Fibroblast of skin of right biceps (primary cell): ENCODE measurements around the gene CBS.
"Not testable (repeated sequence)": the region's sequence is repeated elsewhere in the genome, so short reads cannot be mapped to it uniquely, and the experiment has no call there.

Experiments used
- DNase-seq: peaks from one replicate; pipeline ENCODE4 v3.0.0-alpha.2; 2013

The CBS gene

GRCh38 chr21:43023175-43023574 lies 52.5 kb downstream of the CBS start:
- no peak for DNase-seq

- no peak for DNase-seq
Observed at GRCh38 chr21:43021756-43022600, 53.7 kb downstream of the CBS start.

GRCh38 chr21:43021191-43021590 lies 54.4 kb downstream of the CBS start:
- DNase-seq: no peak

- no peak for DNase-seq
Observed at GRCh38 chr21:43020771-43021170, 54.9 kb downstream of the CBS start.

- DNase-seq: no peak
Observed at GRCh38 chr21:43020177-43020576, 55.5 kb downstream of the CBS start.

- DNase-seq: no peak
Observed at GRCh38 chr21:43018519-43018918, 57.1 kb downstream of the CBS start.

- no peak for DNase-seq
Observed at GRCh38 chr21:43016728-43017127, 58.9 kb downstream of the CBS start.

GRCh38 chr21:43015906-43016540 lies 59.6 kb downstream of the CBS start:
- DNase-seq: no peak

GRCh38 chr21:43012596-43012995 lies 63.0 kb downstream of the CBS start:
- DNase-seq: peak; percentile 19

- no peak for DNase-seq
Observed at GRCh38 chr21:43006874-43007208, 68.8 kb downstream of the CBS start.

GRCh38 chr21:43006051-43006873 lies 69.4 kb downstream of the CBS start:
- DNase-seq: not testable (repeated sequence)

- DNase-seq: no peak
Observed at GRCh38 chr21:43005635-43006034, 70.0 kb downstream of the CBS start.

- no peak for DNase-seq
Observed at GRCh38 chr21:43004926-43005325, 70.7 kb downstream of the CBS start.
